Memory B cell (primary cell): ENCODE data around the gene ARHGAP25.

ENCODE experiments used
- ATAC-seq: fragments of 150-1000 bp; cut with Tn5 transposase; 2 replicates; pipeline ENCODE4 v1.10.0; 2021; ENCODE audit warnings: low read depth, mild to moderate bottlenecking, moderate library complexity
- DNase-seq, 2 donors: peaks; one replicate each; pipeline ENCODE4 v3.0.0; 2022; ENCODE audit warnings: low spot score in 2 of 2
- H3K27ac Mint-ChIP-seq: one replicate; pipeline ENCODE4 v1.8.0; 2022; ENCODE audit warnings: mild to moderate bottlenecking, moderate library complexity, mixed read lengths
- H3K27me3 Mint-ChIP-seq: one replicate; pipeline ENCODE4 v1.8.0; 2022; ENCODE audit warnings: mixed read lengths
- H3K36me3 Mint-ChIP-seq: one replicate; pipeline ENCODE4 v1.8.0; 2022; ENCODE audit warnings: mild to moderate bottlenecking, mixed read lengths
- H3K4me1 Mint-ChIP-seq: one replicate; pipeline ENCODE4 v1.8.0; 2022; ENCODE audit warnings: mixed read lengths
- H3K4me3 Mint-ChIP-seq: one replicate; pipeline ENCODE4 v1.8.0; 2022; ENCODE audit warnings: mild to moderate bottlenecking, moderate library complexity, mixed read lengths
- H3K9me3 Mint-ChIP-seq: one replicate; pipeline ENCODE4 v1.8.0; 2022; ENCODE audit warnings: mixed read lengths

Gene ARHGAP25

GRCh38 chr2:68857855-68858456 is 123.3 kb downstream of the ARHGAP25 start:
- peak overlapping the region; percentile 60 for H3K27ac Mint-ChIP-seq
- DNase-seq = peak; percentile 20 to 23

GRCh38 chr2:68860111-68860510 is 125.5 kb downstream of the ARHGAP25 start:
- no peak overlapping the region for H3K4me3 Mint-ChIP-seq
- no peaks in the 10 kb centered on the region for H3K27me3 Mint-ChIP-seq
- ATAC-seq (no peak), DNase-seq (no peak)
- no peaks in the 10 kb centered on the region for H3K36me3 Mint-ChIP-seq
- peaks cover 11% of the 10 kb centered on the region for H3K4me1 Mint-ChIP-seq
- no peak overlapping the region for H3K27ac Mint-ChIP-seq
- H3K9me3 Mint-ChIP-seq = no peaks in the 10 kb centered on the region

More at GRCh38 chr2:68857855-68858456, 123.3 kb downstream of the ARHGAP25 start:
- peak; percentile 96 for ATAC-seq
- no peaks in the 10 kb centered on the region for H3K36me3 Mint-ChIP-seq
- no peaks in the 10 kb centered on the region for H3K27me3 Mint-ChIP-seq
- H3K4me3 Mint-ChIP-seq = no peak overlapping the region
- H3K4me1 Mint-ChIP-seq = peaks cover 11% of the 10 kb centered on the region
- no peaks in the 10 kb centered on the region for H3K9me3 Mint-ChIP-seq

GRCh38 chr2:68861330-68861729 is 126.7 kb downstream of the ARHGAP25 start:
- no peak for DNase-seq
- H3K27ac Mint-ChIP-seq = no peak overlapping the region

GRCh38 chr2:68862889-68863288 is 128.3 kb downstream of the ARHGAP25 start:
- Mint-ChIP-seq H3K4me3 (no peak overlapping the region), H3K9me3 (no peaks in the 10 kb centered on the region), H3K4me1 (peaks cover 6% of the 10 kb centered on the region), H3K27ac (no peak overlapping the region), H3K36me3 (no peaks in the 10 kb centered on the region), H3K27me3 (peaks cover 1% of the 10 kb centered on the region)
- ATAC-seq (no peak), DNase-seq (no peak)

More at GRCh38 chr2:68861330-68861729, 126.7 kb downstream of the ARHGAP25 start:
- H3K4me1 Mint-ChIP-seq = peaks cover 11% of the 10 kb centered on the region
- H3K9me3 Mint-ChIP-seq = no peaks in the 10 kb centered on the region
- no peaks in the 10 kb centered on the region for H3K36me3 Mint-ChIP-seq
- no peak overlapping the region for H3K4me3 Mint-ChIP-seq
- peaks cover 1% of the 10 kb centered on the region for H3K27me3 Mint-ChIP-seq
- ATAC-seq = no peak

GRCh38 chr2:68863996-68864395 is 129.4 kb downstream of the ARHGAP25 start:
- H3K4me1 Mint-ChIP-seq = no peaks in the 10 kb centered on the region
- H3K27me3 Mint-ChIP-seq = peaks cover 3% of the 10 kb centered on the region
- no peaks in the 10 kb centered on the region for H3K9me3 Mint-ChIP-seq
- no peak for ATAC-seq
- no peak overlapping the region for H3K27ac Mint-ChIP-seq
- H3K36me3 Mint-ChIP-seq = no peaks in the 10 kb centered on the region
- H3K4me3 Mint-ChIP-seq = no peak overlapping the region
- DNase-seq = no peak

- Mint-ChIP-seq H3K27me3 (peaks cover 3% of the 10 kb centered on the region), H3K4me1 (no peaks in the 10 kb centered on the region), H3K4me3 (no peak overlapping the region), H3K27ac (no peak overlapping the region), H3K9me3 (no peaks in the 10 kb centered on the region), H3K36me3 (no peaks in the 10 kb centered on the region)
- ATAC-seq = no peak
- DNase-seq = no peak
Observed at GRCh38 chr2:68865108-68865507, 130.5 kb downstream of the ARHGAP25 start.

GRCh38 chr2:68870215-68870614 is 135.6 kb downstream of the ARHGAP25 start:
- H3K36me3 Mint-ChIP-seq = no peaks in the 10 kb centered on the region
- no peak overlapping the region for H3K4me3 Mint-ChIP-seq
- H3K27me3 Mint-ChIP-seq = peaks cover 8% of the 10 kb centered on the region
- ATAC-seq = no peak
- no peak overlapping the region for H3K27ac Mint-ChIP-seq
- no peak for DNase-seq
- H3K9me3 Mint-ChIP-seq = no peaks in the 10 kb centered on the region
- H3K4me1 Mint-ChIP-seq = no peaks in the 10 kb centered on the region

GRCh38 chr2:68871159-68871764 is 136.7 kb downstream of the ARHGAP25 start, which contains the start of gene BMP10:
Gene BMP10 (minus strand): TSS chr2:68871397. CDS start chr2:68871358, 39 bp downstream.
- H3K4me1 Mint-ChIP-seq = no peaks in the 10 kb centered on the region
- H3K36me3 Mint-ChIP-seq = no peaks in the 10 kb centered on the region
- no peak within 1 kb of the TSS for H3K27ac Mint-ChIP-seq
- H3K9me3 Mint-ChIP-seq = no peaks in the 10 kb centered on the region
- H3K4me3 Mint-ChIP-seq = no peak within 1 kb of the TSS
- ATAC-seq (no peak), DNase-seq (no peak)
- H3K27me3 Mint-ChIP-seq = peaks cover 7% of the 10 kb centered on the region
